Ectodermal cell (in vitro differentiated cells): Measurements from ENCODE around the gene PIGU.

Source experiments
- H3K27ac ChIP-seq: 2 replicates; pipeline ENCODE4 v1.7.0; 2013; ENCODE audit warnings: mild to moderate bottlenecking, low read depth, low read length; ENCODE audit not compliant: insufficient read depth, poor library complexity, severe bottlenecking
- H3K27me3 ChIP-seq: 2 replicates; pipeline ENCODE4 v1.7.0; 2013; ENCODE audit warnings: mild to moderate bottlenecking, low read length; ENCODE audit not compliant: insufficient read depth, control insufficient read depth, poor library complexity, severe bottlenecking
- H3K36me3 ChIP-seq: one replicate; pipeline ENCODE4 v1.7.0; 2013; ENCODE audit warnings: low read length; ENCODE audit not compliant: control insufficient read depth, insufficient read depth
- H3K4me1 ChIP-seq: one replicate; pipeline ENCODE4 v1.7.0; 2013; ENCODE audit warnings: low read length; ENCODE audit not compliant: control insufficient read depth, insufficient read depth
- H3K4me3 ChIP-seq: 2 replicates; pipeline ENCODE4 v1.7.0; 2013; ENCODE audit warnings: low read depth, low read length, control low read depth; ENCODE audit not compliant: insufficient read depth
- H3K9me3 ChIP-seq: 2 replicates; pipeline ENCODE4 v1.7.0; 2013; ENCODE audit warnings: mild to moderate bottlenecking, low read length, moderate library complexity; ENCODE audit not compliant: control insufficient read depth
- WGBS, 2 experiments: methylation state at CpG; one replicate each; pipeline ENCODE4 v1.1.7; 2013; ENCODE audit warnings: missing lambda C conversion rate in 2 of 2; 5-methylcytosine and 5-hydroxymethylcytosine counted together

Gene PIGU

DNA sequence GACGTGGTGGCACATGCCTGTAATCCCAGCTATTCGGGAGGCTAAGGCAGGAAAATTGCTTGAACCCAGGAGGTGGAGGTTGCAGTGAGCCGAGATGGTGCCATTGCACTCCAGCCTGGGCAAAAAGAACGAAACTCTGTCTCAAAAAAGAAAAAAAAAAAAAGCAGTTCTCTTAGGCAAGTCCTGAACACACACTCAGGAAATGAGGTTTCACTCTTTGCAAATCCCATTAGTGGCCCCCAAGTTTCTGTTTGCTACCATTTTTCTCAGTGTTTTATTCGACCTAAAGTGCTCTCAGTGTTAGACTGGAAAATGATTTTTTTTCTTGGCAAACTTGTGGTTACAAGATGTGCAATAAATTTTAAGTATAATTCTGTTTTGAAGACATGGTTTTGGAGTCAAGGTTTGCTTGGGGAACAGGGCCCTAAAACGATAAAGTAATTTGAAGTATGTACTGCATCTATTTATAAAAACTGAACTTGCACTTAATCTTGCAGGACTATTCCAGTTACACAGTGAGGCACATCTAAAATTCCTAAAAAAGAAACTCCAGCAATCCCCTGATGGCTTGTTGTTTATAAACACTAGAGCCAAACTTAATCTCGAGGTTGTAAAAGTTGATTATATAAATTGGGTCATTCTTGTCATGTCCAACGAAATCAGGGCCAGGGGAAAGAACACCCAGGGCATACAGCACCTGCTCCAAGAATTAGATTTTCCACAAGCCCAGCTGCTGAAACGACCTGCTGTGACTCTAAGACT is 75.8 kb downstream of the PIGU start:
- no peaks in the 10 kb centered on the region for H3K4me1 ChIP-seq
- no peak overlapping the region for H3K4me3 ChIP-seq
- H3K27ac ChIP-seq: no peak overlapping the region
- H3K36me3 ChIP-seq: no peaks in the 10 kb centered on the region
- WGBS, 2 experiments: 92 to 95% methylated on average over 9 of the region's 9 CpGs
- no peaks in the 10 kb centered on the region for H3K9me3 ChIP-seq
- H3K27me3 ChIP-seq: no peaks in the 10 kb centered on the region

DNA sequence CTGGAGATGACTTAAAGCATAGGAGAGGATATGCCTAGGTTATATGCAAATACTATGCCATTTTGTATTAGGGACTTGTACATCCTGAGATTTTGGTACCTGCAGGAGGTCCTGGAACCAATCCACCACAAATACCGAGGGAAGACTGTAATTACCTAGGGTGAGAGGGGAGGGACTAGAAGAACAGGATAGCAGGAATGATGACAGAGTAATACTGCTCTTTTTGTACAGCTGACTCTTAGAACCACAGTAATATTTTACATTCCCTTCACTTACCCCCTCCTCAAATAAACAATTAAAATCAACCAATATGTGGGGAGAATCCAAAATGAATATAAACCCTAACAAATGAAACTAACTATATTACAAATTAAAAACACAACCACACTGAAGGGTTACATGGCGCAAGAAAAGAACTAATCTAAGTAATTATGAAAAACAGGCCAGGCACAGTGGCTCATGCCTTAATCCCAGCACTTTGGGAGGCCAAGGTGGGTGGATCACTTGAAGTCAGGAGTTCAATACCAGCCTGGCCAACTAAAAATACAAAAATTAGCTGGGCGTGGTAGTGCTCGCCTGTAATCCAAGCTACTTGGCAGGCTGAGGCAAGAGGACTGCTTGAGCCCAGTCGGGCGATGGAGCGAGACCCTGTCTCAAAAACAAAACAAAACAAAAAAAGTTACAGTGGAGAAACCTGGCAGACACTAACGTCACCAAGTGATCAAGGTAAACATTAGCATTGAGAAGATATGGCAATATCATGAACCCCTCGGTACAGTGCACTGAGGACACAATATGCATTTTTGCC is 81.3 kb downstream of the PIGU start:
- Histone ChIP-seq H3K9me3 (no peaks in the 10 kb centered on the region), H3K27ac (no peak overlapping the region), H3K36me3 (no peaks in the 10 kb centered on the region), H3K4me1 (no peaks in the 10 kb centered on the region), H3K27me3 (no peaks in the 10 kb centered on the region), H3K4me3 (no peak overlapping the region)
- whole genome bisulfite sequencing, 2 experiments: 93 to 94% methylated on average over 9 of the region's 9 CpGs

DNA sequence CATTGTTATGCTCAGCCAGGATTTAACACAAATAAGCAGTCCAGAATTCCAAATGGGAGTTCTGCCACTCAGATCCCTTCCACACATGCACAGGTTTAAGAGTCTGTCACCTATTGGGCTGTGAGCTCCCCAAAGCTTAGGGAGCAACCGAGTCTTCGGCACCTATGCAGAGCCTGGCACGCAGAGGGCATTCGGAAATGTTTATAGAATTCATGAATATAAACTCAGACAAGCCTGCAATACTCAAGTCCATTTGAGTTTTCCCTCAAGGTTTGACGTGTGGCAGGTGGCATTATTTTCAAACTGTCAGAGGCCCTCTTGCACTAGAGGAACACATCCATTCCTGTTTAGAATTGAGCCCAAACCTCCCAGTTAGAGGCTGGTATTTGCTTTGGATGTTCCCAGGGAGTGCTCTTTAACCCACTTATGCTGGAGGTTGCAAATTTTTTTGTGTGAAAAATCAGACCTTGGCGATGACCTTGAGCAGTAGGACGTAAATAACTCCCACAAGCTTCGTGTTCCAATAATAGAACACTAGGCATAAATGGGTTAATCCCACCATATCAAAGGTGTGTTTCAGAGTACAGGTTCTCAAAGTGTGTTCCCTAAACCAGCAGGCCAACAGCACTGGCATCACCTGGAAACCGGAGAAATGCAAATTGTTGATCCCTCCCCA is 90.3 kb downstream of the PIGU start:
- no peaks in the 10 kb centered on the region for H3K4me1 ChIP-seq
- no peak overlapping the region for H3K27ac ChIP-seq
- 94 to 95% methylated on average over 9 of the region's 9 CpGs for WGBS, 2 experiments

DNA sequence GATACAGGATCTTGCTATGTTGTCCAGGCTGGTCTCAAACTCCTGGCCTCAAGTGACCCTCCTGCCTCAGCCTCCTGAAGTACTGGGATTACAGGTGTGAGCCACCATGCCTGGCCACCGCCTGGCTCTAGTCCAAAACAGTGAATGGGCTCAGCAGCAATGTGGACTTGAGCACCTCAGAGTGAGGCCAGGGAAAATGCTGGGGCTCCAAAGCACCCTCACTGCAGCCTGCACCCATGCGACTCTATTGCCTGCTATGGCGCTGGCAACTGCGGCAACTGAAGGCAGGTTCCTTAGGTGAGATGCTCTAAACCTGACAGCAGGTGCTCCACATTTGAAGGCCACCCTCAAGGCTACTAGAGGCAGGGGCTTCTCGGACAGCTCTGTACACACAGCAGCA is 91.9 kb downstream of the PIGU start:
- Histone ChIP-seq H3K9me3 (no peaks in the 10 kb centered on the region), H3K4me3 (no peak overlapping the region), H3K4me1 (no peaks in the 10 kb centered on the region), H3K27ac (no peak overlapping the region), H3K36me3 (peaks cover 5% of the 10 kb centered on the region), H3K27me3 (no peaks in the 10 kb centered on the region)
- WGBS, 2 experiments: 95 to 96% methylated on average over 5 of the region's 5 CpGs

More for the DNA sequence above, 90.3 kb downstream of the PIGU start:
- H3K4me3 ChIP-seq: no peak overlapping the region
- H3K27me3 ChIP-seq: no peaks in the 10 kb centered on the region
- H3K36me3 ChIP-seq: peaks cover 5% of the 10 kb centered on the region
- no peaks in the 10 kb centered on the region for H3K9me3 ChIP-seq

DNA sequence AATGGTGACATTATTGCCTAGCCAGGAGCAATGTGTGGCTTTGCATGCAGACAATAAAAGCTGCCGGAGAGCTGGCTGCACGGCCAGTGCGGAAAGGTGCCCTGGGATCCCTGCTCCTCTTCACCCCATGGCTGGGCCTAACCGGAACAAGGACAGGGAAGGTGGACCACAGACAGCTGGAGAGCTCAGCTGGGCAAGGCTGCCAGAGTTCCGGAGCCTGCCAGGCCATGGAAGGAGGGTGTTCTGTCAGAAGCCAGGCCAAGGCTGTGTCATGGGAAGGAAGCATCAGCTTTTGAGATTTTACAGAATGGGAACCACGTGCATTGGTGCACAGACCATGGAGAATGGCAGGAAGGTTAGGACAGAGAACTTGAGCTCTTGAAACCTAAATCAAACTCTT is 93.3 kb downstream of the PIGU start:
- 96 to 97% methylated on average over 6 of the region's 6 CpGs for WGBS, 2 experiments
- H3K36me3 ChIP-seq: peaks cover 5% of the 10 kb centered on the region

DNA sequence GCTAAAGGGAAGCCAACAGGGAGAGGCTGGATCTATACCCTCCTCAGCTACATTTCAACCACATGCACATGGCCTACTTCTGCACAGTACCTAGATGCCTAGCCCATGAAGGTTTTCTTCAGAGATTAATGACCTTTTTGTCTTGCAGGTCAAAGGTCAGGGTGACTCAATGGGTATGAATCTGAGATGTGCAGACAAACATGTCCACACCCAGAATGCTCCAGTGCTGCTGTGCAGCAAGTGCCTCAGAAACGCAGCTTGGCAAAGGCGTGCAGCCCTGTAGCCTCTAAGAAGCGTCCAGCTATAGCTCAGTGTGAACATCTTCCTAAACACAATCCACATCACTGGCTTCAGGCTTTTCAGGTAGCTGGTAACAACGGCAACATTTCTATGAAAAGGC is 94.0 kb downstream of the PIGU start:
- Histone ChIP-seq H3K36me3 (peaks cover 5% of the 10 kb centered on the region), H3K4me1 (no peaks in the 10 kb centered on the region), H3K27ac (no peak overlapping the region), H3K9me3 (no peaks in the 10 kb centered on the region), H3K4me3 (no peak overlapping the region), H3K27me3 (no peaks in the 10 kb centered on the region)
- 95 to 96% methylated on average over 4 of the region's 4 CpGs for WGBS, 2 experiments

More for the DNA sequence above, 93.3 kb downstream of the PIGU start:
- H3K4me3 ChIP-seq: no peak overlapping the region
- no peak overlapping the region for H3K27ac ChIP-seq
- no peaks in the 10 kb centered on the region for H3K9me3 ChIP-seq
- H3K27me3 ChIP-seq: no peaks in the 10 kb centered on the region
- H3K4me1 ChIP-seq: no peaks in the 10 kb centered on the region

DNA sequence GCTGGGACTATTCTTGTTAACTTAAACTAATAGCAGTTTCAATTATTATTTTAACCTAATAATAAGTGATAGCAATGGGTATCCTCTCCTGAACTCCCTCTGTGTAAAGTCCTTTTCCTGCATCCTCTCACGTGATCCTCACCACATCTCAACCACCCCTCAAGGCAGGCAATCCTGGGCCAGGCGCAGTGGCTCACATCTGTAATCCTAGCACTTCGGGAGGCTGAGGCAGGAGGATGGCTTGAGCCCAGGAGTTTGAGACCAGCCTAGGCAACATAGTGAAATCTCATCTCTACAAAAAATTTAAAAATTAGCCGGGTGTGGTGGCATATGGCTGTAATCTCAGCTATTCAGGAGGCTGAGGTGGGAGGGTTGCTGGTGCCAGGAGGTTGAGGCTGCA is 94.7 kb downstream of the PIGU start:
- WGBS, 2 experiments: 88 to 90% methylated on average over 4 of the region's 4 CpGs
- H3K27ac ChIP-seq: no peak overlapping the region

GRCh38 chr20:34581341-34582184 is 95.3 kb downstream of the PIGU start:
- Histone ChIP-seq H3K9me3 (no peaks in the 10 kb centered on the region), H3K4me1 (no peaks in the 10 kb centered on the region), H3K27ac (no peak overlapping the region), H3K36me3 (peaks cover 5% of the 10 kb centered on the region), H3K4me3 (no peak overlapping the region), H3K27me3 (no peaks in the 10 kb centered on the region)
- 96% methylated on average over 11 of the region's 11 CpGs for WGBS, 2 experiments

More for the DNA sequence above, 94.7 kb downstream of the PIGU start:
- Histone ChIP-seq H3K9me3 (no peaks in the 10 kb centered on the region), H3K27me3 (no peaks in the 10 kb centered on the region), H3K4me3 (no peak overlapping the region), H3K36me3 (peaks cover 5% of the 10 kb centered on the region), H3K4me1 (no peaks in the 10 kb centered on the region)

- Histone ChIP-seq H3K36me3 (peaks cover 3% of the 10 kb centered on the region), H3K9me3 (no peaks in the 10 kb centered on the region), H3K27me3 (no peaks in the 10 kb centered on the region), H3K4me1 (no peaks in the 10 kb centered on the region), H3K27ac (no peak overlapping the region), H3K4me3 (no peak overlapping the region)
- WGBS, 2 experiments: 95 to 96% methylated on average over 7 of the region's 7 CpGs
These were observed 96.6 kb downstream of the PIGU start for GRCh38 chr20:34579979-34580940.
